ENCODE measurements around the gene KLRF2. TPM values are rescaled to one million over a fixed set of nuclear protein-coding genes. Genes with fewer than 3 reads are reported as not detected.

The KLRF2 gene
- total RNA-seq, 1 donor from 2014 or later, result not detected

GRCh38 chr12:9941838-9942237 lies 60.5 kb downstream of the KLRF2 start:
- peaks cover 5% of the 10 kb centered on the region for H3K27me3 Mint-ChIP-seq
- no peak overlapping the region for H3K4me3 Mint-ChIP-seq (ENCODE audit: low read depth)
- no peaks in the 10 kb centered on the region for H3K36me3 Mint-ChIP-seq (ENCODE audit: insufficient read depth)
- DNase-seq (ENCODE audit: low spot score, unreplicated experiment), result no peak
- H3K27ac Mint-ChIP-seq, result no peak overlapping the region
- H3K4me1 Mint-ChIP-seq (ENCODE audit: low read depth), result no peaks in the 10 kb centered on the region
- TF ChIP-seq CTCF (IDR thresholded peaks at IDR 0.05; ENCODE audit: unreplicated experiment), result no peak
- no peaks in the 10 kb centered on the region for H3K9me3 Mint-ChIP-seq (ENCODE audit: low read depth)

DNA sequence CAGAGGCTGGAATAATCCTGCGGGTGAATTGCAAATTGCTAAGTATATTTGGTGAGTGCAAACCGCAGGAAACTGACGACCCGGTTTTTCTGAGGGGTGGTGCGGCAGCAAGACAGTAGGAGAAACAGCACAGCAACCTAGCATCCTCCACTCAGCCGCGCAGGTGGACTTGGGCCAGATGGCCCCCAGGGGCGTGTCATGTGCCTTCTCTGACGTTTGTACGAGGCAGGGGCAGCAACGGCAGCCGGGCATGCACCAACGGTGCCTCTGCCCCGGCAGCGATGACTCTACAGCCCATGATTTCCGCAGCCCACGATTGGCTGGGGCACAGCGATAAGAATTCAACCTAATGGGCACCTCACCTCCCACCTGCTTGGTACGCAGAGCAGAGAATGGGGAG lies 62.0 kb downstream of the KLRF2 start:
- Mint-ChIP-seq H3K4me1 (ENCODE audit: low read depth) (no peaks in the 10 kb centered on the region), H3K27me3 (peaks cover 5% of the 10 kb centered on the region), H3K27ac (no peak overlapping the region), H3K36me3 (ENCODE audit: insufficient read depth) (no peaks in the 10 kb centered on the region), H3K4me3 (ENCODE audit: low read depth) (no peak overlapping the region), H3K9me3 (ENCODE audit: low read depth) (no peaks in the 10 kb centered on the region)
- no peak for DNase-seq (ENCODE audit: low spot score, unreplicated experiment)
- no peak for TF ChIP-seq CTCF (IDR thresholded peaks at IDR 0.05; ENCODE audit: unreplicated experiment)

GRCh38 chr12:9944391-9944790 lies 63.1 kb downstream of the KLRF2 start:
- no peak for TF ChIP-seq CTCF (IDR thresholded peaks at IDR 0.05; ENCODE audit: unreplicated experiment)
- no peaks in the 10 kb centered on the region for H3K9me3 Mint-ChIP-seq (ENCODE audit: low read depth)

More at GRCh38 chr12:9944391-9944790, 63.1 kb downstream of the KLRF2 start:
- no peak for DNase-seq (ENCODE audit: low spot score, unreplicated experiment)
- Mint-ChIP-seq H3K4me1 (ENCODE audit: low read depth) (no peaks in the 10 kb centered on the region), H3K4me3 (ENCODE audit: low read depth) (no peak overlapping the region), H3K27me3 (peaks cover 5% of the 10 kb centered on the region), H3K27ac (no peak overlapping the region), H3K36me3 (ENCODE audit: insufficient read depth) (no peaks in the 10 kb centered on the region)

Other genes starting within 250 kb of the KLRF2 start
- 23.5 and 31.0 TPM in 2 replicates for gene CLEC2D, start 211.8 kb upstream of the KLRF2 start, total RNA-seq
- gene CLECL1, start 148.4 kb upstream of the KLRF2 start, total RNA-seq, result not detected in 2 replicates
- not detected in 2 replicates for gene CD69, start 120.6 kb upstream of the KLRF2 start, total RNA-seq
- not detected in 2 replicates for gene KLRF1, start 54.0 kb upstream of the KLRF2 start, total RNA-seq
- not detected in 2 replicates for gene CLEC2B, start 12.1 kb upstream of the KLRF2 start, total RNA-seq
- gene CLEC2A, start 50.9 kb downstream of the KLRF2 start, total RNA-seq, result not detected in 2 replicates
- not detected in 2 replicates for gene CLEC12A, start 89.9 kb downstream of the KLRF2 start, total RNA-seq
- not detected in 2 replicates for gene CLEC1B, start 117.6 kb downstream of the KLRF2 start, total RNA-seq
- not detected in 2 replicates for gene CLEC12B, start 129.1 kb downstream of the KLRF2 start, total RNA-seq
- gene CLEC9A, start 149.2 kb downstream of the KLRF2 start, total RNA-seq, result not detected in 2 replicates
- not detected in 2 replicates for gene CLEC1A, start 217.5 kb downstream of the KLRF2 start, total RNA-seq
- gene CLEC7A, start 248.7 kb downstream of the KLRF2 start, total RNA-seq, result not detected in 2 replicates

Data from progenitor cell of endocrine pancreas (in vitro differentiated cells).